GM03348 (cell line): ENCODE measurements around the gene CCDC17.
A peak's percentile ranks its signal among the peaks of the same experiment; 100 is the strongest.
"Not testable (repeated sequence)": the region's sequence is repeated elsewhere in the genome, so short reads cannot be mapped to it uniquely, and the experiment has no call there.

Experiments
- DNase-seq: peaks from one replicate; pipeline ENCODE4 v3.0.0; 2012; ENCODE audit warnings: low spot score

CCDC17 gene

GRCh38 chr1:45621895-45622523 is 1.8 kb downstream of the CCDC17 start:
- DNase-seq: no peak

GRCh38 chr1:45621501-45621836 is 2.4 kb downstream of the CCDC17 start:
- no peak for DNase-seq

- peak; percentile 11 for DNase-seq
These were observed 3.0 kb downstream of the CCDC17 start for GRCh38 chr1:45620588-45621500.

DNA sequence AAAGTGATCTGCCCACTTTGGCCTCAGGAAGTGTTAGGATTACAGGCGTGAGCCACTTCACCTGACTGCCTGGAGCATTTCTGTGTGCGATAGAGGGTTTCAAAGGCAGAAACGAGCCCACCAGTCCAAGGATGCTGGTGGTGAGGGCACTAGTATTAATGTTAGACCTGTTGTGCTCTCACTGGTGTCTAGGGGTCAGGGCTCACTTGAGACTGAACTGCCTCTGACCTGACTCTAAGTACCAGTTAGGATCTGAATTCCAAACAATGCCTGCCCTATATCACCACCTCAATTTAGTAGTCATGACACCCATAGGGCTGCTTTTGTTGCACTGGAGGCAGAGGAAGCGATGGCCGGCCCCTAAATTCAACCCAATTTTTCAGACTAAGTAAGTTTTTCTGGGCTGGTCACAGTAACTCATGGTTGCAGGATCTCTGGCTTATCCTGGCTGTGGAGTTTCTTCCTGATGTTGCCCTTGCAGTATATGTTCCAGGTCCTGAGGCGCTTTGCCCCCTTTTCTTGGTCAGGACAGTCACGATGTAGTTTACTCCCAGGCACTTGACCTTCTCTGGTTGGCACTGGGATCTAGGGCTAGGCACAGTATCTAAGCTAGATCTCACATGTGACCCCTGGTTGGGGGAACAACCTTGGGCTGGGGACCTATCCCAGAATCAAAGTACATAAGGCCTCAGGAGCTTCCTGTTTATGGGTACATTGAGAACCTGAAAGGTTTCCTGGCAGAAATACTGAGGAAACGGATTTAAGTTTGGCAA is 4.5 kb downstream of the CCDC17 start:
- DNase-seq: no peak

DNA sequence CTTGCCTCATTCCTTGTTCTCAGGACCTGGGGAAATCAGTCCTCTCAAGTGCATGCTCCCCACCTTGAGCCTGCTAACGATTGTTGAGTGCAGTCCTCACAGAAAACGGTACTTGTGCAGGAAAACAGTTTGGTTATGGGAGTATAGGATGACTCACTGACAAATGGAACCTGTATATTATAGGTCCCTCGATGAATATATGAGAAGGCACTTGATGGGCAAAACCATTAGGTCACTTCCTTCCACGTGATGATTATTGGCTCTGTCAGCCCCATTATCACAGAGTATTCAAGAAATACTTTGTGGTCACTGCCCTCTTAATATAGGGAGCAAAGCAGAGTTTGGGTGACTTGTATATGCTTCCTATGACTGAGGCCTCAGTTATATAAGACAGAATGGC is 6.2 kb downstream of the CCDC17 start:
- no peak for DNase-seq

DNA sequence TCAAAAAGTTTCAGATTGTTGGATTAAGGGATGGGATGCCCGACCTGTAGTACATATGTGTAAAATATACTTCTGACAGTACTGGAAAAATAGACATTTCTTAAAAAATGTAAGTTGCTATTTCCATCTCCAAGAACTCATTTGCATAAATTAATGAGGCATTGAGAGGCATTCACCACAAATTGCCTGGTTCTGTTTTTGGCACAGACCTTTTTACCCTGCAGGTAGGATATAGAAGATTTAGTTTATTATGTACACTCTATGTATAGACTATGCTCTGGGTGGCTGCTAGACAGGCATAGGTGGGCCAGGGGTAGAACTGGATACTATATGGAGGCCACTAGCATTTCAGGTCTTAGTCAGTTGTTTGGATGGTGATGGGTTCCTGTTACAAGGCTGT is 8.0 kb downstream of the CCDC17 start:
- no peak for DNase-seq

DNA sequence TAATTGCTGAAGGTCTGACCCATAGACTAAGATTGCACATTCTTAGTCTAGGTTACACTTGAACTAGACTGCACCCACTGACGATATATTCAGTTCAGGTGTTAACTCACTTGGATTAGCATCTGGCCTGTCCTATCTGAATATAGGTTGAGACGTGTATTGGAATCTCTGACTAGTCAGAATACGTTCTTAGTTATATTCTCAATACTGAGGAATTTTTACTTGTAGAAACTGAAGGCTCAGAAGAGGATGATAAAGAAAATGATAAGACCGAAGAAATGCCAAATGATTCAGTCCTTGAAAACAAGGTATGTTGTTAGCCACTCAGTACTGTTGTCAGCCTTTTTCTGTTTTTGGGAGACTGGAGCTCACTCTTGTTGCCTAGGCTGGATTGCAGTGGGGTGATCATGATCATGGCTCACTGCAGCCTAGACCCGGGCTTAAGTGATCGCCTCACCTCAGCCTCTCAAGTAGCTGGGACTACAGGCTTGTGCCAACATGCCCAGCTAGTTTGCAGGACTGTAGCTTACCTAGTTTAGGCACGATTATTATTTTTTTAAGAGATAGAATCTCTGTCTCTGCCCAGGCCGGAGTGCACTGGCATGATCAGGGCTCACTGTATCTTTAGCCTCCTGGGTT is 10.8 kb downstream of the CCDC17 start:
- DNase-seq: no peak

DNA sequence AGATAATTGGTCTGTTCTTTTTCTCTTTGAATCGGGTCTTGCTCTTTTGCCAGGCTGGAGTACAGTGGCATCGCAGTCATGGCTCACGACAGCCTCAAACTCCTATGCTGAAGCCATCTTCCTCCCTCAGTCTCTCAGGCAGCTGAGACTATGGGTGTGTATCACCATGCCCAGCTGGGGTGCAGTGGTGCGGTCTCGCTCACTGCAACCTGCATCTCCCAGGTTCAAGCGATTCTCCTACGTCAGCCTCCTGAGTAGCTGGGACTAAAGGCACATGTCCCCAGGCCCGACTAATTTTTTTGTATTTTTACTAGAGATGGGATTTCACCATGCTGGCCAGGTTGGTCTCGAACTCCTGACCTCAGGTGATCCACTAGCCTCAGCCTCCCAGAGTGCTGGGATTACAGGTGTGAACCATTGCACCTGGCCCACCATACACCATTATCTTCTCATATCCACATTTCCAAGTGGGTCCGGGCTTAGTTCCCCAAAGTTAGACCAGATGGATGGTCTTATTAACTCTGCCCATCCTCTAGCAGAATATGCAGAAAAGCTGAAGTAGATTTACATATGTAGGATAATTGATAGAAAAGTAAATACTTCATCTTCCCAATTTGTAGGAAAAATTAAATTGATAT is 13.1 kb downstream of the CCDC17 start:
- no peak for DNase-seq

- no peak for DNase-seq
These were observed 15.4 kb downstream of the CCDC17 start for GRCh38 chr1:45608175-45609156.

- no peak for DNase-seq
These were observed 16.3 kb downstream of the CCDC17 start for GRCh38 chr1:45607404-45608074.

GRCh38 chr1:45604239-45604638 is 19.6 kb downstream of the CCDC17 start:
- no peak for DNase-seq

GRCh38 chr1:45596765-45597164 is 27.1 kb downstream of the CCDC17 start:
- not testable (repeated sequence) for DNase-seq

GRCh38 chr1:45594412-45594811 is 29.4 kb downstream of the CCDC17 start:
- DNase-seq: no peak

DNA sequence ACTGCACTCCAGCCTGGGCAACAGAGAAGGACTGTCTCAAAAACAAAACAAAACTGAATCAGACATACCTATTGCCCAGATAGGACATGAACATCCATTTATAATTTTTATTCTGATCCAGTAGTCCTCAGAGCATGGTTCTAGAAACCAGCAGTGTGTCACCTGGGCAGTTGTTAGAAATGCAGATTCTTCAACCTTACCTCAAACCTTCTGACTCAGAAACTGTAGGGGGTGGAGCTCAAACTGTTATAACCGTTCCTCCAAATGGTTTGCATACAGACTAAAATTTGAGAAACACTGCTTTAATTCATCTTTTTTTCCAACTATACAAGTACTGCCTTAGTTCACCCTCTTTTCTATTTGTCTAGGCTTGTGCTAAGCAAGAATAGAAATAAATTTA is 34.0 kb downstream of the CCDC17 start:
- DNase-seq: no peak

DNA sequence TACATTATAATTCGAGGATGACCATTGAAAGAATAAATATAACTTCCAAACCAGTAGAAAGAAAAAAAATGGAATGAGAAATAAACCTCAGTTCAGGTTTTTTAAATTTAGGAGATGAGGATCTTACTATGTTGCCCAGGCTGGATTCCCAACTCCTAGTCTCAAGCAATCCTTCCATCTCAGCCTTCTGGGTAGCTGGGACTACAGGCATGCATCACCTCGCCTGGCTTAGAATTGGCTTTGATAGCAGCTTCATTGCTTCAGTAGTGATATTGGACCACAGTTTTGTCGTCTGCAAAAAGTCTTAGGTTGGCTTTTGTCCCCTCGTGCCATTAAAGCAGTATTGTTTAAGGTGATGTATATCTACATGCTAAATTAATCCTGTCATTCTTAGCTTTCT is 37.1 kb downstream of the CCDC17 start:
- no peak for DNase-seq

DNA sequence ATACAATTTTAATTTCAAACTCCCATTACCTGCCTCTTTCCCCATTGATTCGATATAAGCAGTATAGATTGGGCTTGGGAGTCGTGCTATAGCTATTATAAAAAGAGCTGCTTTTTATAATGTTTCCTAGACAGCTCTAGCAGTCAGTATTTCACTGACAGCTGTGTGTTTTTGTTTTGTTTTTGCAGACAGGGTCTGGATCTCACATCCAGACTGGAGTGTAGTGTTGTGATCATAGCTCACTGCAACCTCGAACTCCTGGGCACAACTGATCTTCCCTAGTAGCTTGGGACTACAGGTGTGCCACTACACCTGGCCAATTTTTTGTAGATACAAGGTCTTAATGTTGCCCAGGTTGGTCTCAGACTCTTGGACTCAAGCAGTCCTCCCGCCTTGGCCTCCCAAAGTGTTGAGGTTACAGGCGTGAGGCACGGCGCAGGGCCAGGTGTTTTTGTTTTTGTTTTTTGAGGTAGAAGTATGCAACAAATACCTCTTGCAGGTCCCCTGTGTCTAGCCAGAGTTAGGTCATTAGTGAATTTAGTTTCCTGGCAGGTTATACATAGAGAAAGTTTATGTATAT is 38.3 kb downstream of the CCDC17 start:
- DNase-seq: no peak

DNA sequence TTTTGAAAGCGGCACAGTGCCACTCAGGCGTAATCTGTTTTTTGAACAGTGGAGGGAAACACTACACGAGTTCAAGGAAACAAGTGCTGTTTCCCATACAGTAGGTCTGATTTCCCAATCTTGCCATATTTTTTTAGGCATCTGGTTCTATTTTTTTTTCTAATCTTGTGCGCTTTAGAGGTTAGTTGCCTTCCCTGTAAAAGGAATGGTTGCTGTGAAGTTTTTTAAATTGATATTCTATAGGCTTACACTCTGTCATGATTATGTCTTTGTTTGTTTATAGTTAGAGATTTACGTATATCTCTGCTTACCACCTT is 38.8 kb downstream of the CCDC17 start:
- DNase-seq: no peak

- DNase-seq: peak; percentile 98
These were observed 39.3 kb downstream of the CCDC17 start for GRCh38 chr1:45584351-45585109.
